ENCODE data around the gene ZNF521.

DNA sequence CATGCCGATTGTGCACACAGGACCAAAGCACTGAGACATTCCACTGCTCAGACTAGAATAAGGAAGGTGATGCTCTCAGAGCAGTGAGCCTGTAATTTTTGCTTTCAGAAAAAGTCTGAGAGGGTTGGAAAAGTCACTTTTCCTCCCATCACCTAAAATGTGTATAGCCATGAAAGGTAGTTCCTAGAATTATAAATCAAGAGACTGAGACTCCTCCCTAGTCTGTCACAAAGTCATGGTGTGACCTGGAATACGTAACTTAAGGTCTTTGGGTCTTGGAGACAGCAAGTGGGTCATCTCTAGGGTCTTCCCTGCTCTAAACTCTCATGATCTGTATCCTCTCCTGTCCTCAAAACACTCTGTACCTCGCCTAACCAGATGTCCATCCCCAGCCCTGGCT, 16.9 kb downstream of the ZNF521 start:
- TF ChIP-seq, protein P1, sequence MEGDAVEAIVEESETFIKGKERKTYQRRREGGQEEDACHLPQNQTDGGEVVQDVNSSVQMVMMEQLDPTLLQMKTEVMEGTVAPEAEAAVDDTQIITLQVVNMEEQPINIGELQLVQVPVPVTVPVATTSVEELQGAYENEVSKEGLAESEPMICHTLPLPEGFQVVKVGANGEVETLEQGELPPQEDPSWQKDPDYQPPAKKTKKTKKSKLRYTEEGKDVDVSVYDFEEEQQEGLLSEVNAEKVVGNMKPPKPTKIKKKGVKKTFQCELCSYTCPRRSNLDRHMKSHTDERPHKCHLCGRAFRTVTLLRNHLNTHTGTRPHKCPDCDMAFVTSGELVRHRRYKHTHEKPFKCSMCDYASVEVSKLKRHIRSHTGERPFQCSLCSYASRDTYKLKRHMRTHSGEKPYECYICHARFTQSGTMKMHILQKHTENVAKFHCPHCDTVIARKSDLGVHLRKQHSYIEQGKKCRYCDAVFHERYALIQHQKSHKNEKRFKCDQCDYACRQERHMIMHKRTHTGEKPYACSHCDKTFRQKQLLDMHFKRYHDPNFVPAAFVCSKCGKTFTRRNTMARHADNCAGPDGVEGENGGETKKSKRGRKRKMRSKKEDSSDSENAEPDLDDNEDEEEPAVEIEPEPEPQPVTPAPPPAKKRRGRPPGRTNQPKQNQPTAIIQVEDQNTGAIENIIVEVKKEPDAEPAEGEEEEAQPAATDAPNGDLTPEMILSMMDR (conservative IDR thresholded peaks at IDR 0.05; ENCODE audit: low read depth, low read length) = no peak
- no peak for TF ChIP-seq EZH2 (IDR thresholded peaks at IDR 0.05; ENCODE audit: low read length, unreplicated experiment)
- no peak for TF ChIP-seq EZH2phosphoT487 (IDR thresholded peaks at IDR 0.05; ENCODE audit: borderline replicate concordance, low read length)
